Right ventricle myocardium superior (tissue), 1 donor: ENCODE results near the gene SH3GL1. TPM values are rescaled to one million over a fixed set of nuclear protein-coding genes. Genes with fewer than 3 reads are reported as not detected.

ENCODE experiments used
- ATAC-seq: fragments of 200-7000 bp; cut with Tn5 transposase; one replicate; pipeline ENCODE4 v1.9.1; 2020; ENCODE audit warnings: mild to moderate bottlenecking; ENCODE audit not compliant: poor library complexity
- DNase-seq: peaks from one replicate; pipeline ENCODE4 v3.0.0-alpha.2; 2020
- intact Hi-C: fragments of 100-400 bp; cut with DNase I; formaldehyde crosslinking; loops from one replicate; pipeline ENCODE4 v1.11.2; 2022
- total RNA-seq: library from RNA; stranded (reverse); fragmentation: NEBNext Ultra II Directional; extraction: Animal tissue kit (Norgen Biotek cat#: 25700); gene quantifications from one replicate; pipeline ENCODE4 v1.2.1, GENCODE V29; 2021
- donor health status: DM: no; HTN: yes; CAD: no; lungs with severe emphysema.

SH3GL1 gene
- total RNA-seq, 1 donor from 2014 or later = 18.6 TPM

DNA sequence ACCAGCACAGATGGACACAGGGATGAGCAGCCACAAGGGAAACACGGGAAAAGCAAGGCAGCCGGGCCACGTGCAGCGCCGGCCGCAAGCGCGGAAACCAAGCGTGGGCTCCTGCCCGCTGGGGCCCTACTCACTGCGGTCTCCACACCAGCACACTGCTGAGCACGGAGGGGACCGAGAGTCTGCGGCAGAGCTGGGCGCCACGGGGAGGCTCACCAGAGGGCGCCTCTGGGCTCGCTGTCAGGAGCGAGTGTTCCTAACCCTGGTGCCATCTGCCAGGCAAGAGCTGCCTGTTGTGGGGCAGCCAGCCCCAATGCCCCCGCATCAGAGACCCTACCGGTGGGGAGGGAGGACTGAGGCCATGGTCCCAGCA lies 30.5 kb downstream of the SH3GL1 start:
- DNase-seq = peak; percentile 69
- peak; percentile 6 for ATAC-seq
- intact Hi-C loops = no loop called here

DNA sequence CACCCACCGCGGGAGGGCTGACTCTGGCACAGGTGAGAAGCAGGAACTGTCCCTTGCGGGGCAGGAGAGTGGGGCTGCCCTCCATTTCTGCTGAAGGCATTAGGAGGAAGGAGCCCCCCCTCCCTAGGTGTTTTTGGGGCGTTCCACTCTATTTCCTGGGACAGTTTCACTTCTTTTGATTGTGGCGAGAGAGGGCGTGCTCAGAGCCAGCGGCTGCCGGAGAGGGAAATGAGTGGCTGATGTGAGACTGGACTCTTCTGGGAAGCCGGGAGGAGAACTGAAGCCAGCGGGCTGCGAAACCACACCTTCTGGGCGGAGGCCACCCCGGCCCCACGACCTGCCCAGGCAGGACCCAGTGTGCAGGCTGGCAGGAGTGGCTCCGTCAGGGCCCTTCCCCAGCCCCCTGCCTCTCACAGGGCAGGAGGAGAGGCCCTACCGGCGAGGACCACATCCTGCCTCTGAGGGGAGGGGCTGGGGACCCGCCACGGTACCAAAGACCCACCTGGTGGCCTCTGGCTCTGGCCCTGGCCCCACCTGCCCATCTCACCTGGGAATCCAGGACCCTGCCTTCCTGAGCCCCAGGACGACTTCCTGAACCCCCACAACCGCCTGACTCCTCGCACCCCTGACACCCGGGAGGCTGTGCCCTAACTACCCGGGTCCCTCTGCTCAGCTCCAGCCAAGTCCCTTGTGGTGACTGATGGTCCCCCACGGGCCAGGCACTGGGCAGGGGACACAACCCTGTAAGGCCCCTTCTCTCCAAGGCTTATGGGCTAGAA lies 31.0 kb downstream of the SH3GL1 start:
- ATAC-seq (no peak), DNase-seq (peak; percentile 63)
- intact Hi-C loops = no loop called here

DNA sequence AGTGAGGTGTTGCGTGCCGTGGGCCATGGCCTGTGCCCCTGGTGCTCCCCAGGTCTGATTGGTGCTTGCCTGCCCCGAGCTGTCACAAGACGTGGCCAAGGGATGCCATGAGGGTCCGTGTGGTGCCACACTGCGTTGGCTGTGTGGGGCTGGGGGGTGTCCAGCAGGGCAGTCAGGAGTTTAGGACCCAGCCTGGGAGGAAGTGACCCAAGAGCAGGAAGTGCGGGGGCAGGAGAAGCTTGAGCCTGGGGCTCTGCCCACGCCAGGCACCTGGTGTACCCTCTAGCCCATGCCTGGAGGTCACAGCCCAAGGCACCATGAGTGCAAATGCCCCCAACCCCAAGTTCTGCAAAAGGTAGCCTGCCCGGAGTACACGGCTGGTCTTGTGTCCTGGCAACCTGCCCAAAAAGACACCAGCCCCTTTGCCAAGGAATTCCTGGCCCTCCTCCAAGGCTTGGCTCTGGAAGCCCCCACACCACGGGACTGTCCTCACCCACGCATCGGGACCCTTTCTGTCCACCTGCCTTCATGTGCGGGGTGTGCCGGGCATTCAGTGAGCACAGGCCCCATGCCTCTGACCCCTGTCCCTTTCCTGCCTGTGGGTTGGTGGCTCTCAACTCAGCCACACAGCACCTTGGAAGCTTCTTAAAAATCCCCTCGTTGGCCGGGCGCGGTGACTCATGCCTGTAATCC lies 32.1 kb downstream of the SH3GL1 start:
- no peak for DNase-seq
- peak; percentile 13 for ATAC-seq
- intact Hi-C loops = no loop called here

DNA sequence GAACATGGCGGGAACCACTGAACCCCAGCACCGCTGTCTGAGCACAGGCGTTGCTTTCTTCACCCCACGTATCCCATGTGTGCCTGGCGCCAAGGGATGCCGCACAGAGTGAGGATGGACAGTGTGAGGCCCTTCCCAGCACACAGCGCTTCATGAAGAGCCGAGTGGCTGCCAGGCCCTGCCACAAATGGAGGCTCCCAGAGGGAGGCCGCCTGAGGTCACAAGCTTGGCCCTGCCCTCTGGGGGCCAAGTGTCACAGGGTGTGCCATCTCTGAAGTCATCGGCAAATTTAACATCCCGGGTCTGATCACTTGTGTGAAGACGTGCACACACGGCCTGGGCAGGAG lies 32.6 kb downstream of the SH3GL1 start:
- intact Hi-C loops = no loop called here
- DNase-seq (no peak), ATAC-seq (no peak)

DNA sequence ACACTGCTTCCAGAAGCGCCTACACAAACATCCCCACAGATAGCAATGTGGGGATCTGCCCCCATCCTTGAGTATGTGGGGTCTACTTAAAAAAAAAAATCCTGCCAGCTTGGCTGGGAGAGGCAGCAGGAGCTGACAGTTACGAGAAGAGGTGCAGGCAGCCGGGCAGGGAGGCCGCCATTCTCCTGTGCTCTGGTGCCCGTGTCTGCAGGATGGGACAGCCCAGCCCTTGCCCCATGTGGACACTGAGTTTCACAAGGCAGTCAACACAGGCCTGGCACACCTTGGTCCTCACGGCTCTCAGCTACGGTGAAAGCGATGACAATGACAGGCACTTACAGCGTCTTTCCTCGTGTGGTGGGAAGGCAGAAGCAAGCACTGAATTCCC lies 33.0 kb downstream of the SH3GL1 start:
- no peak for ATAC-seq
- no peak for DNase-seq
- intact Hi-C loops = no loop called here

DNA sequence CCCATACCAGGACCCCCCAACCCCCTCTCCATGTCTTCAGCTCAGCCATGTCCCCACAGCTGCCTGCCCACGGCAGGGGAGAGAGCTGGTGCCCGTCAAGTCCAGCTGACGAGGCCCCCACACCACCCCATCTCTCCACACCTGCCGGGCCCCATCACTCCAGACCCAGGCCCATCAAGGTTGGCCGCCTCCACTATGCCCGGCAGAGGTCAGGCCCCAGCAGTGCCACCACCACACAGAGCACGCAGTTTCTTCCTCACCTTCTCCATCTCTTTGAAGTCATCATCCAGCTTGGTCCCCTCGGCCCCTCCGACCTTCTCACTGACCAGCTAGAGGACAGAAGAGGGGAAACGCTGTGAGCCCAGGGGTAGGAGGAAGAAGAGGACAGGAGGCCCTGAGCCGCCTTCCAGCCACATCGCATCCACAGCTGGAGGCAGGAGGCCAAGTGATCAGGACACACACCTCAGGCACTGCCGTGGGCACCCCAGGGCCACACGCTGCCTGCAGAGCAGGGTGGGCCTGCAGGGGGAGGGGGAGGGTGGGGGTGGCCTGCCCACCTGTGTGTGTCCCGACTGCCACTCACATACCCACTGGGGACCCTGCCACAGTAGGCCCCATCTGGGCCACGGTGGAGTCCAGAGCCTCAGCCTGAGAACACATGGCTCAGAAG lies 33.5 kb downstream of the SH3GL1 start:
- ATAC-seq (no peak), DNase-seq (no peak)
- intact Hi-C loops = no loop called here

DNA sequence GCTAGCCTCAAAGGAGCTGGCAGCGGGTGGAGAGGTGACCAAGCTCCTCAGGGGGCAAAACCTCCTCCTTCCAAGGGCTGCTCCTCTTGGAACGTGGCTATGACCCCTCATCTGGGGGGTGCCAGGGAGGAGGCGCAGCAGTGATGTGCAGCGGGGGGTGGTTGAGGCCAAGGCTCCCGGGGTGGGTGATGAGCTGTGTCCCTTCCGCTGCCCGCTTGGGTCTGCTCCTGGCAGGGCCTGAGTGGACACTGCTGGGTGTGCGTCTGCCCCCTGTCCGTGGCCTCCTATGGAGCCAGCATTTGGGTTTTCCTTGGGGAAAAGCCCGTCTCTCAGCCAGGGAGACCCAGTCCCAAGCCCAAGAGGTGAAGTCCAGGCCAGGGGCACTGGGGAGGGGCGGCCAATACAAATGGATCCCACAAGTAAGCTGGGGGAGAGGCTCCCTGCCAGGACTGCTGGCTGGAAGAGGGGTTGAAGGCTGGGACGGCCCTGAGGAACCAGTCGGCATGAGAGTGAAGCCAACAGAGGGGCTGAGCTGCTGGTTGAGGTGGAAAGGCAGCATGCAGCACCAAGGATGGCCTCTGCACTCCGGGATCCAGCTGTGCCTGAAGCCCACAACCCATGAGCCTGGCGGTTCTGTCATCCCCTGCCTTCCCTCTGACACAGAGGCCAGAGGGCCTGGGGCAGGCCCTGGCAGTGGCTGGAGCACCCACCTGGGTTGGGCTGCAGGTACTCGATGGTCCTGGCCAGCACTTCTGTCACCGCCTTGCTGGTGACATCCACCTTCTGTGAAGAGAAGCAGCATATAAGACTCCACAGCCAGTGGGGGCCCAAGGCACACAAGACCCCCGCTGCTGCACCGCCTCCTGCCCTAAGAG lies 34.3 kb downstream of the SH3GL1 start:
- DNase-seq (no peak), ATAC-seq (no peak)
- intact Hi-C loops = no loop called here

DNA sequence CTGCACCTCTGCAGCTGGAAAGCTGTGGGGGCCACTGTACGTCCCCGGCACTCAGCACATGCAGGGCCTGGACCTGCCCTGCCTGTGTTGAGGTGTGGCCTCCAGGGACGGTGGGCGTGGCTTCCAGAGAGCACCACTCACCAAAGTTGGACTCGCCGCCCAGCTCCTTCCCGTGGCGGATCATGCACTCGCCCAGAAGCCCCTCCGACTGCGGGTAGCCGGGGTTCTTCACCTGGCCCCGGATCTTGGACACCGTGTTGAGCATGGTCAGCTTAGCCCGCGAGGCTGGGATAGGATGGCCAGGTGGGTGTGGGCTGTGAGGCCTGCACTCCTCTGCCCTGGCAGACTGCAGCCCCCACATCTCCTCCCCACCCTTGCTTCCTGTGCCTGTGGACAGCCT lies 35.0 kb downstream of the SH3GL1 start:
- ATAC-seq = no peak
- DNase-seq = no peak
- intact Hi-C loops = no loop called here

DNA sequence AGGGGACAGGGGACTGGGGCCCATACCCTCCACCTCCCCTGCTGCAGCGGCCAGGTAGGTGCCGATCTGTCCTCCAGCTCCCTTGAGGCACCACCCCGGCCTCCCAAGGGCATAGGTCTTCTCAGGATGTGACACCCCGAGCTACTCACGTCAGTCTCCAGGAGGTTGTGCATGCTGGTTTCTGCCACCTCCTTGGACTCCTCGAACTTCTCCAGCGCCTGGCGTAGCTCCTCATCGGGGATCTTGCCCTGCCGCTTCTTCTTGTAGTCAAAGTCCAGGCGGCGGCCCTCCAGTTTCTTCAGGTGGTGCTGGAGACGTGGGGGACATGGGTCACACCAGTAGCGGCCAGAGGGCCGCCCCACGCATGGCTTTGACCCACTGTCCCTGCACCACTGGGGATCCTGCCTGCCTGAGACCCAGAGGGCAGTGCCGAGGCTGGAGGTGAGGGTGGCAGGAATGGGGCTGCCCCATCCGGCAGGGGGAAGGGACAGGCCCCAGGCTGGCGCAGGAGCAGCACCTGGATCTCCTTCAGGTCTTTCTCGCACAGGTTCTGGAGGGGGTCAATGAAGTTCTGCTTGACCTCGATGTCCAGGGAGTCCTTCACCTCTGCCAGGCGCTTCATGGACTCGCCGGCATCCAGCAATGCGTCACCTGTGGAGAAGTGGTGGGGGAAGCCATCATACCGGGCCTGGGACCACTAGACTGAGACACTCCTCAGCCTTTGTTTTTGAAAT lies 36.6 kb downstream of the SH3GL1 start:
- intact Hi-C loops = no loop called here
- no peak for DNase-seq
- no peak for ATAC-seq

DNA sequence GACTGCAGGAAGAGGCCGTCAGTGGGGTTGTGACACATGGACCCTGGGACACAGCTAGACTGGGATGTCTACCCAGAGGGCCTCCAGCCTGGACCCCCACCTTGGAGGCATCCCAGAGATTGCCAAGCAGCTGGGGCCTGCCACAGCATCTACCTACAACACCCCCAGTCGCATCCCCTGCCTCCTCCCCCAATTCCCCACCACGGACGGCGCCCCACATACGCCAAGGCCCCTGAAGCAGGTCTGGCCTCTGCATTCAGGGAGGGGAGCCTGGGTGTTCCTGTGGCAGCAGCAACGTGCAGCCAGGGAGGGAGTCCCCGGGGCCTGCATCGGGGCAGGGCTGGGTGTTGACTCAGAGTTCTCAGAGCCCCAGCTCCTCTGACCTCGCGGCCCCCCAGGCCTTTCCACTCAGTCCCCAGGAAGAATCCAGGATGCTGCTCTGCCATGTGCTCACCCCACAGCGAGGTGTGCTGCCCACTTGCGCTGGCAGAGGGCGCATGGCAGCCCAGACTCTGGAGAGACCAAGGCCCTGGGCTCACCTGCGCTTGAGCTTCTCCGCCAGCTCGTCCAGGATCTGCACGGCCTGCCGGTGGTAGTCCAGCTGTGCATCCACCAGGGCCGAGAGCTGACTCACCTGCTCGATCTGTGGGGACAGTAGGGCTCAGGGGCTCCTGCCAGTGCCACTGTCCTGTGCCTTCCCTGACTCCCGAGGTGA lies 37.4 kb downstream of the SH3GL1 start:
- intact Hi-C loops = no loop called here
- no peak for ATAC-seq
- no peak for DNase-seq

DNA sequence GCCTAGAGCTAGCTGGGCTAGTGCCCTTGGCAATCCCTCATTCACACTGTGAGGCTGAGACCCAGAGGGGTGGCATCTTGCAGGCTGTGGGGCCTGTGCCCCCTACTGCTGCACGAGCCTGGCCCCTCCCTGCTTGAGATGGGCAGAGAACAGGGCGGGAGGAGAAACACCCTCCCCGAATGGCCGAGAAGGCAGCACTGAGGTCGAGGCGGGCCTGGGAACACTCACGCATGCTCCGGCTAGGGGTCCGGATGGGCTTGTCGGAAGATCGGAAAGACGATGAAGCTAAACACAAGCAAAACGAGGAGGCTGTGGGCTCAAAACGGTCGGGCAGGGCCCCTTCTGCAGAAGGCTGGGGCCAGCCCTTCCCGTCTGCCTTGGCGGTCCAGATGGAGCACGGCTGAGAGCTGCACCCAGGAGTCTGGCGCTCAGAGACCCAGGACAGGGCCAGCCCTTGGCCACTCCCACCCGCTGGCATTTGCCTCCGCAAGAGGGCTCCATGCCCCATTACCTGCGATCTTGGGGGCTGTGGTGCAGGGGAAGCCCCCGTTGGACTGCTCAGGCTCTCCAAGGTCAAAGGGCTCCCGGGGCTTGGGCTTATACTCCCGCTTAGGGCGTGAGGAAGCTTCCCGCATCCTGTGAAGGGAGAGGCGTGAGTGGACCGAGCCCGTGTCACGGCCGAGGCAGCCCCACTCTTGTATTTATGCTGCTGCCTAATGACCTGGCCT lies 38.1 kb downstream of the SH3GL1 start:
- ATAC-seq = no peak
- DNase-seq = no peak
- intact Hi-C loops = no loop called here

DNA sequence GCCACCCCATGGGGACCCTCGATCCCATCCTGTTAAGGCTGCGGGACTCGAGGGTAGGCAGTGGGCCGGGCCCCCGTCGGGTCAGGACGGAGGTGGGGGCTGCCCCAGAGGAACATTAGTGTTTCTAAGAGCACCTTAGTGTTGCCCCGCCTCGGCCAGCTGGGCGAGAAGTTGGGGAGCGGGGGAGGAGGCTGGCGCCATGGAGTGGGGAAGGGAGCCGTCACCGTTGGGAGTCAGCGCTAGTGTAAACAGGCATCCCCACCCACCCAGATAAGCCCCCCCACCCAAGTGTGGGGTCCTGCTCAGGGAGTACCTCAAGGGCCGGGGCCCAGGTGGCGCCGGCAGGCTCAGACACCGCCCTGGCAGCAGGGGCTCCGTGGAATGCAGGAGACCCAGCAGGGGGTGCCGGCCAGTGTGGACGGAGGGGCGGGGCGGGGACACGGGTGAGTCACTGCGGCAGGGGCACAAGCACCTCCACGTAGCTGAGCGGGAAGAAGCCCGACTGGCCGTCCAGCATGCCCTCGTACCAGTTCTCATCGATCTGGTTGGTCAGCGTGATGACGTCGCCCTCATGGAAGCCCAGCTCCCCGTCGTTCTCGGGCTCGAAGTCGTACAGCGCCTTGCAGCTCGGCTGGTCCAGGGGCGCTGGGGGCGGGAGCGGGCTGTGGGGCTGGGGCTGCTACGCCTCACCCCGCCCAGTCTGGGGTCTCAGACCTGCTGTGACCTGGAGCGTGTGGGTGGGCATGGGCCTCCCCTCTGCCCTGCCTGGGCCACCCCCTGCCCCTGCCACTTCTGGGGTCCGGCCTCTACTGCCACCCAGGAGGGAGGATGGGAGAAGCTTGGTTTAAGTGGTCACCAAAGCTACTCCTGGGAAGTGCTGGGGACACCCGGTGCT lies 38.9 kb downstream of the SH3GL1 start:
- ATAC-seq (no peak), DNase-seq (no peak)
- intact Hi-C loops = no loop called here

DNA sequence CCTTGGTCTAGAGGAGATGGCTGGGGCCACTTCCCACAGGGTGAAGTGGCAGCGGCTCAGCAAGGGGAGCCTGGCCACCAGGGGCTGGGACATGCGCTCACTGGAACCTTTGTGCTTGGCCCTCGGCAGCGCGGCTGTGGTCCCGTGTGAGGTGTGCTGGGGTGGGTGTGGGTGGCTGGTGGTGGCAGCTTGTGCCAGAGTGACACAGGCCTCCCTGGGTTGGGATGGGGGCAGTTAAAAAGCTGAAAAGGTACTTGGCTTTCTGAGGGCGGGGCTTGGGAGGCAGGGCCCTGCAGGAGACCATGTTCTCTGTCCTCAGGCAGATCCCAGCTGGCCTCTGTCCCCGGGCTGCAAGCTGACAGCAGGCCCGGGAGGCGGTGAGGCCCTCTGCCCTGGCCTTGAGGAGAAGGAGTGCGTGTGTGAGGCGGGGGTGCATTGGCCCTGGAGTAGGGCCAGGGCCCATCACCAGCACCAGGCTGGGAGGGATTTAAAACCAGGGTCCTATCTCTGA lies 39.7 kb downstream of the SH3GL1 start:
- ATAC-seq = no peak
- intact Hi-C loops = no loop called here
- DNase-seq = no peak

DNA sequence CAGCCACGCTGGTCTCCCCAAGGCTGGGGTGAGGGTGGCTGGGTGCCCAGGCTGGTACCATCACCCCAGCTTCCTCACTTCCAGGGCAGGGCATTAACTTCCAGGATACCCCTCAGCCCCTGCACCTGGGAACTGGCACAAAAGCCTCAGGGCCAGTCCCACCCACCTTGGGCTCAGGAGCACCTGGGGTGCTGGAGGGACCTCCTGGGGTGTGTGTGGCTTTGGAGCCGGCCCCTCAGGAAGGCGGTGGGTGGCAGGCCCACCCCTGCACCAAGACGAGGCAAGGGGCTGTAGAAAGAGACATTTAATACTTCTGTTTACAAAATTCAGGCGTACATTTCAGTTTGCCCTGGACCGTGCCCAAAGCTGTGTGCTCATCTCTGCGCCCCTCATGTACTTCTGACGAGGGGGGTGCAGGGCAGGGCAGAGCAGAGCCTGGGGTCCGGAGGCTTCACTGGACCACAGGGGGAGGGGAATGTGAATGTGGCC lies 40.2 kb downstream of the SH3GL1 start:
- intact Hi-C loops = no loop called here
- ATAC-seq (no peak), DNase-seq (no peak)

DNA sequence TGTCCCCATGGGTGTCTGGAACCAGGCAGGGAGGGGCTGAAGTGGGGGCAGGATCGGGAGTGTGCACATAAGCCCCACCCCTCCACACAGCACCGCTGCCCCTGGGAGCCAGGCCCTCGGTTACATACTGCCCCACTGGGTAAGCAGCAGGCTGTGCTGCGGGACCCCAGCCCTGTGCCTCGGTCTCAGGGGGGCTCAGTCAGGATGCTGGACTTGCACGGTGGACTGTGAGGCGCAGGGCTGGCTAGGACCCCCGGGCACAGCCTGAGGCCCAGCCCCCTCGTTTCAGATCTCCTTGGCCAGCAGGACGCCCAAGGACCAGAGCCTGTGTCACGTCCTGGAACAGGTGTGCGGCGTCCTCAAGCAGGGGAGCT lies 40.7 kb downstream of the SH3GL1 start:
- DNase-seq (no peak), ATAC-seq (no peak)
- intact Hi-C loops = no loop called here
